Measurements from ENCODE around the gene RPUSD4. TPM values are rescaled to one million over a fixed set of nuclear protein-coding genes. Genes with fewer than 3 reads are reported as not detected.
A peak's percentile ranks its signal among the peaks of the same experiment; 100 is the strongest.

The RPUSD4 gene
- total and polyA plus RNA-seq, 10 of the 15 experiments (the other 5 are each of a cell fraction or from before 2014, with no cell fraction given), result 24.5 to 47.6 (median 31.7) TPM

- no peak for TF ChIP-seq CHD2 (IDR thresholded peaks at IDR 0.05; ENCODE audit: borderline replicate concordance, low read depth, low read length)
- TF ChIP-seq WRNIP1 (IDR thresholded peaks at IDR 0.05; ENCODE audit: borderline replicate concordance, low read depth, low read length), result no peak
- no peak for TF ChIP-seq RBBP5 (conservative IDR thresholded peaks at IDR 0.05)
- no peak for TF ChIP-seq ZSCAN29 (IDR thresholded peaks at IDR 0.05)
Observed at GRCh38 chr11:126182787-126183445, 28.5 kb downstream of the RPUSD4 start (continued).

DNA sequence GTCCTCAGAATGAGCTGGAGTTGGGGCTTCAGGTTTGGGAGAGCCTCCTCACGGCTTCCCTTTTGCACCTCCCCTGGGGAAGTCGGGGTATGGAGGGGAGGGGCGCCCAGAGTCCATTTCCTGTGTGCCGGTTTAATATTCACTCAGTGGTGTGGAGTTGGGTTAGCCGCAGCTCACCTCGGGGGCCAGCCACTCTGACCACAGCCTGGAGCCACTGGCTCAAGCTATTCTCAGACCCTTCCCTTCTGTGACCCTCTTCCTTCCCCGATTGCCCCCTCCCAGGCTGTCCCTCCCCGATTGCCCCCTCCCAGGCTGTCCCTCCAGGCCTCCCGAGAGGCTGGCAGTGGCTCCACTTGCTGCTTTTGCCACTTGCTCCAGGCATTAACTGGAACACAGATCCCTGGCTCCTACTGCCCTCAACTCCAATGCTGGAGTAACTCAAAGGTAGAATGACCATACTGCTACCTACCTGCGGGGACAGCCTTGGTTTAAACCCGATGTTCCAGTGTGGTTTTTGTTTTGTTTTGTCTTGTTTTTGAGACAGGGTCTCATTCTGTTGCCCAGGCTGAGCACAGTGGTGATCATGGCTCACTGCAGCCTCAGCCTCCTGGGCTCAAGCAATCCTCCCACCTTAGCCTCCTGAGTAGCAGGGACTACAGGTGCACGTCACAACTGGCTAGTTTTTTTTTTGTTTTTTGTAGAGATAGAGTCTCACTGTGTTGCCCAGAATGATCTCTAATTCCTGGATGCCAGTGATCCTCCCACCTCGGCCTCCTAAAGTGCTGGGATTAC is 29.3 kb downstream of the RPUSD4 start:
- no peaks in the 10 kb centered on the region for H4K20me1 ChIP-seq (ENCODE audit: control insufficient read depth, insufficient read depth)
- ChIA-PET POLR2A (no interaction called here), SMC1A (ENCODE audit: uncharacterized antibody, unreplicated experiment) (interaction anchor here (1.9 kb wide), 1 partner anchor 12 kb away, joined by 6 read pairs; no protein-coding TSS in a partner anchor), RAD21 (ENCODE audit: unreplicated experiment) (no interaction called here), CTCF (no interaction called here)
- no peaks in the 10 kb centered on the region for H3K36me3 ChIP-seq (ENCODE audit: control insufficient read depth in 2 of 2, insufficient read depth in 2 of 2, low read length in 1 of 2)
- no peak overlapping the region for H3K4me2 ChIP-seq (ENCODE audit: control insufficient read depth, insufficient read depth)
- no peak for DNase-seq (ENCODE audit: low read depth, low spot score)
- no peak overlapping the region for H3K27ac ChIP-seq (ENCODE audit: control insufficient read depth, insufficient read depth)
- no TSS peak for BruUV-seq (replicated peaks)
- no peak overlapping the region for H3K4me3 ChIP-seq
- no peaks in the 10 kb centered on the region for H3K79me2 ChIP-seq (ENCODE audit: control insufficient read depth, insufficient read depth, low read length)
- TF ChIP-seq IKZF1 (conservative IDR thresholded peaks at IDR 0.05) (0 out of 2 replicates have a peak, but pooled peaks have one; percentile 38), GATAD2B (conservative IDR thresholded peaks at IDR 0.05; ENCODE audit: low read depth) (no peak), MTA2 (IDR thresholded peaks at IDR 0.05; ENCODE audit: low read depth) (no peak)
- ATAC-seq, result peak; percentile 82
- in situ Hi-C loops (cut with MboI), result no loop called here
- intact Hi-C loops (cut with micrococcal nuclease; ENCODE audit: unreplicated experiment), result no loop called here
- no peaks in the 10 kb centered on the region for H3K9me3 ChIP-seq (replicated peaks; ENCODE audit: control insufficient read depth, insufficient read depth, low read length)
- no peaks in the 10 kb centered on the region for H3K4me1 ChIP-seq (ENCODE audit: control insufficient read depth, insufficient read depth, low read length)
- 60% methylated on average over 12 of the region's 13 CpGs for WGBS (ENCODE audit: insufficient coverage, insufficient replicate concordance, low lambda C conversion rate, missing lambda C conversion rate)
- no peak overlapping the region for H3K9ac ChIP-seq (ENCODE audit: control insufficient read depth, insufficient read depth, low read length)
- FAIRE-seq, result no peak
- no peaks in the 10 kb centered on the region for H3K27me3 ChIP-seq (replicated peaks in 1 of 2; ENCODE audit: control insufficient read depth in 2 of 2, insufficient read depth in 2 of 2, low read length in 1 of 2)
- H2AFZ ChIP-seq (ENCODE audit: control insufficient read depth, low read depth, low read length), result no peak overlapping the region

Data from GM12878 (cell line).